ENCODE measurements around the gene CDK14. TPM values are rescaled to one million over a fixed set of nuclear protein-coding genes. Genes with fewer than 3 reads are reported as not detected.

CDK14 gene
- total RNA-seq, 1 experiment from 2014 or later, result 57.9 TPM

GRCh38 chr7:90749774-90750173 lies 153.7 kb downstream of the CDK14 start:
- CTCF ChIA-PET, result interaction anchor here (0.8 to 2.2 kb wide), 7 partner anchors 10 to 294 kb away, joined by 3 to 9 read pairs (median 3); no protein-coding TSS in a partner anchor
- no peak overlapping the region for H3K4me3 Mint-ChIP-seq
- POLR2A ChIA-PET, result interaction anchor here (0.6 kb wide), 1 partner anchor 24 kb away, joined by 4 read pairs; no protein-coding TSS in a partner anchor

DNA sequence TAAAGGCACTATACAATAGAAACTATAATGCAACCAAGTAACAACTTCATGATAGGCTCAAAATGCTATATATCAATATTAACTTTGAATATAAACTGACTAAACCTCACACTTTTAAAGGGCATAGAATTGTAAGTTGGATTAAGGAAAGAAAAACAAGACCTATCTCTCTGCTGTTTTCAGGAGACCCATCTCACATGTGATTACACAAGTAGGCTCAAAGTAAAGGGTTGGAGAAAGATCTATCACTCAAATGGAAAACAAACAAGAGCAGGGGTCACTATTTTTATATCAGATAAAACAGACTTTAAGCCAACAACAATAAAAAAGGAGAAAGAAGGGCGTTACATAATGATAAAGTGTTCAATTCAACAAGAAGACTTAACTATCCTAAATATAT lies 155.5 kb downstream of the CDK14 start:
- ATAC-seq, result no peak
- Mint-ChIP-seq H3K27me3 (ENCODE audit: low read depth) (no peaks in the 10 kb centered on the region), H3K9me3 (no peaks in the 10 kb centered on the region), H3K27ac (no peak overlapping the region), H3K36me3 (no peaks in the 10 kb centered on the region), H3K4me3 (no peak overlapping the region), H3K4me1 (peaks cover 7% of the 10 kb centered on the region)
- no peak for DNase-seq (ENCODE audit: low spot score)
- TF ChIP-seq CREB1 (CRISPR knock-in tag; IDR thresholded peaks at IDR 0.05) (no peak), TCF7 (CRISPR knock-in tag; IDR thresholded peaks at IDR 0.05; ENCODE audit: low read depth) (no peak), JUN (CRISPR knock-in tag; IDR thresholded peaks at IDR 0.05) (no peak), ZNF396 (CRISPR knock-in tag; IDR thresholded peaks at IDR 0.05; ENCODE audit: borderline replicate concordance) (no peak), ETV6 (CRISPR knock-in tag; IDR thresholded peaks at IDR 0.05) (no peak), OVOL2 (CRISPR knock-in tag; IDR thresholded peaks at IDR 0.05; ENCODE audit: borderline replicate concordance) (no peak), ZNF138 (CRISPR knock-in tag; conservative IDR thresholded peaks at IDR 0.05) (no peak), EMX1 (CRISPR knock-in tag; IDR thresholded peaks at IDR 0.05) (no peak), NR2C2 (CRISPR knock-in tag; IDR thresholded peaks at IDR 0.05) (no peak), ELF4 (CRISPR knock-in tag; IDR thresholded peaks at IDR 0.05; ENCODE audit: low read depth) (no peak), ZNF416 (CRISPR knock-in tag; IDR thresholded peaks at IDR 0.05) (no peak), ZNF423 (CRISPR knock-in tag; IDR thresholded peaks at IDR 0.05) (no peak), TEAD1 (CRISPR knock-in tag; IDR thresholded peaks at IDR 0.05) (no peak)
- ChIA-PET CTCF (no interaction called here), POLR2A (no interaction called here)

More at GRCh38 chr7:90749774-90750173, 153.7 kb downstream of the CDK14 start:
- Mint-ChIP-seq H3K4me1 (peaks cover 7% of the 10 kb centered on the region), H3K27ac (peak overlapping the region; percentile 26; the same call in 1 of the 2 replicates), H3K36me3 (peaks cover 3% of the 10 kb centered on the region), H3K9me3 (peaks cover 3% of the 10 kb centered on the region), H3K27me3 (ENCODE audit: low read depth) (no peaks in the 10 kb centered on the region)
- DNase-seq (ENCODE audit: low spot score) (no peak), ATAC-seq (peak; percentile 95)
- TF ChIP-seq RELA (CRISPR knock-in tag; IDR thresholded peaks at IDR 0.05; ENCODE audit: borderline replicate concordance) (no peak), GRHL2 (CRISPR knock-in tag; IDR thresholded peaks at IDR 0.05; ENCODE audit: insufficient replicate concordance, severe bottlenecking) (no peak), KAT7 (CRISPR knock-in tag; IDR thresholded peaks at IDR 0.05; ENCODE audit: borderline replicate concordance) (no peak), GABPB1 (CRISPR knock-in tag; IDR thresholded peaks at IDR 0.05) (no peak), ZNF317 (CRISPR knock-in tag; IDR thresholded peaks at IDR 0.05; ENCODE audit: borderline replicate concordance, low read depth) (no peak), STAT6 (CRISPR knock-in tag; conservative IDR thresholded peaks at IDR 0.05; ENCODE audit: low read depth) (no peak), OVOL2 (CRISPR knock-in tag; IDR thresholded peaks at IDR 0.05; ENCODE audit: borderline replicate concordance) (no peak)

- Mint-ChIP-seq H3K4me1 (peaks cover 7% of the 10 kb centered on the region), H3K36me3 (no peaks in the 10 kb centered on the region), H3K4me3 (no peak overlapping the region), H3K27me3 (ENCODE audit: low read depth) (no peaks in the 10 kb centered on the region), H3K27ac (no peak overlapping the region), H3K9me3 (no peaks in the 10 kb centered on the region)
- ATAC-seq (no peak), DNase-seq (ENCODE audit: low spot score) (no peak)
- ChIA-PET POLR2A (no interaction called here), CTCF (no interaction called here)
- TF ChIP-seq IRF1 (CRISPR knock-in tag; IDR thresholded peaks at IDR 0.05) (no peak), RORB (CRISPR knock-in tag; IDR thresholded peaks at IDR 0.05) (no peak), STAT6 (CRISPR knock-in tag; conservative IDR thresholded peaks at IDR 0.05; ENCODE audit: low read depth) (no peak)
- TF ChIP-seq, protein P1, sequence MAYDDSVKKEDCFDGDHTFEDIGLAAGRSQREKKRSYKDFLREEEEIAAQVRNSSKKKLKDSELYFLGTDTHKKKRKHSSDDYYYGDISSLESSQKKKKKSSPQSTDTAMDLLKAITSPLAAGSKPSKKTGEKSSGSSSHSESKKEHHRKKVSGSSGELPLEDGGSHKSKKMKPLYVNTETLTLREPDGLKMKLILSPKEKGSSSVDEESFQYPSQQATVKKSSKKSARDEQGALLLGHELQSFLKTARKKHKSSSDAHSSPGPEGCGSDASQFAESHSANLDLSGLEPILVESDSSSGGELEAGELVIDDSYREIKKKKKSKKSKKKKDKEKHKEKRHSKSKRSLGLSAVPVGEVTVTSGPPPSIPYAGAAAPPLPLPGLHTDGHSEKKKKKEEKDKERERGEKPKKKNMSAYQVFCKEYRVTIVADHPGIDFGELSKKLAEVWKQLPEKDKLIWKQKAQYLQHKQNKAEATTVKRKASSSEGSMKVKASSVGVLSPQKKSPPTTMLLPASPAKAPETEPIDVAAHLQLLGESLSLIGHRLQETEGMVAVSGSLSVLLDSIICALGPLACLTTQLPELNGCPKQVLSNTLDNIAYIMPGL (CRISPR knock-in tag; IDR thresholded peaks at IDR 0.05), result no peak
- TF ChIP-seq, protein P2, sequence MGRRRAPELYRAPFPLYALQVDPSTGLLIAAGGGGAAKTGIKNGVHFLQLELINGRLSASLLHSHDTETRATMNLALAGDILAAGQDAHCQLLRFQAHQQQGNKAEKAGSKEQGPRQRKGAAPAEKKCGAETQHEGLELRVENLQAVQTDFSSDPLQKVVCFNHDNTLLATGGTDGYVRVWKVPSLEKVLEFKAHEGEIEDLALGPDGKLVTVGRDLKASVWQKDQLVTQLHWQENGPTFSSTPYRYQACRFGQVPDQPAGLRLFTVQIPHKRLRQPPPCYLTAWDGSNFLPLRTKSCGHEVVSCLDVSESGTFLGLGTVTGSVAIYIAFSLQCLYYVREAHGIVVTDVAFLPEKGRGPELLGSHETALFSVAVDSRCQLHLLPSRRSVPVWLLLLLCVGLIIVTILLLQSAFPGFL (CRISPR knock-in tag; IDR thresholded peaks at IDR 0.05; ENCODE audit: borderline replicate concordance), result no peak
- TF ChIP-seq, protein P3, sequence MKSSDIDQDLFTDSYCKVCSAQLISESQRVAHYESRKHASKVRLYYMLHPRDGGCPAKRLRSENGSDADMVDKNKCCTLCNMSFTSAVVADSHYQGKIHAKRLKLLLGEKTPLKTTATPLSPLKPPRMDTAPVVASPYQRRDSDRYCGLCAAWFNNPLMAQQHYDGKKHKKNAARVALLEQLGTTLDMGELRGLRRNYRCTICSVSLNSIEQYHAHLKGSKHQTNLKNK (CRISPR knock-in tag; IDR thresholded peaks at IDR 0.05), result no peak
These were observed 155.9 kb downstream of the CDK14 start for GRCh38 chr7:90752051-90752450.
